ENCODE measurements around the gene KRT34.
"Not testable (repeated sequence)": the region's sequence is repeated elsewhere in the genome, so short reads cannot be mapped to it uniquely, and the experiment has no call there.

Gene KRT34

GRCh38 chr17:41402161-41402560 is 20.1 kb upstream of the KRT34 start:
- no peaks in the 10 kb centered on the region for H3K36me3 Mint-ChIP-seq (ENCODE audit: low read depth)
- peaks cover 4% of the 10 kb centered on the region for H3K27me3 Mint-ChIP-seq (ENCODE audit: low read depth, poor library complexity)
- no peak overlapping the region for H3K27ac Mint-ChIP-seq
- no peak overlapping the region for H3K4me3 Mint-ChIP-seq
- TF ChIP-seq CTCF (IDR thresholded peaks at IDR 0.05): no peak
- no peak for DNase-seq
- peaks cover 7% of the 10 kb centered on the region for H3K4me1 Mint-ChIP-seq
- H3K9me3 Mint-ChIP-seq: no peaks in the 10 kb centered on the region

DNA sequence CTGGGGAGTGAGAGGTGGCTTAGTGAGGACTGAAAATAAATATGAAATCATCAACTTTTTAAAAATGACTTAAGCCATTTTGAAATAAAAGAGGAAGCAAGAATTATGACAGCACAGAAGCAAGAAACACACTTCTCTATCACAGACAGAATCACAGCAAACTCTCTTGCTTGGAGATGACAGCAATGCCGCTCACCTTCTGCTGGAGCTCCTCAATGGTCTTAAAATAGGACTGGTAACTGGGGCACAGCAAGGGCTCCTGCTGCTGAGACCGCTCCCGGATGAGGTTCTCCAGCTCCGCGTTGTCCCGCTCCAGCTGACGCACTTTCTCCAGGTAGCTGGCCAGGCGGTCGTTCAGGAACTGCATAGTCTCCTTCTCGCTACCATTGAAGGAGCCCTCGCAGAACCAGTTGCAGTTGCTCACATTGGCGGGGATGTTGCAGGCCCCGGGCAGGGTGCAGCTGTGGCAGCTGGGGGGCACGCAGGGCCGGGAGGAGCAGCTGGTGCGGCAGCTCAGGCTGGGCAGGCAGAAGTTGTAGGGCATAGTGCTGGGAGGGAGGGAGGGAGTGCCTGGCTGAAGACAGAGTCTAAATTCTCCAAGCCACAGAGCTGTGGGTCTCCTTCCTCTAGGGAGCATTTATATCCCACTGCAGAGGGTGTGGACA is 15.0 kb upstream of the KRT34 start, which contains the start of gene KRT31:
Gene KRT31 (minus strand): TSS at position 613 of the 665 bp plus-strand sequence. CDS start 69 bp downstream, at position 544.
- no peak for TF ChIP-seq CTCF (IDR thresholded peaks at IDR 0.05)
- no peaks in the 10 kb centered on the region for H3K36me3 Mint-ChIP-seq (ENCODE audit: low read depth)
- H3K27ac Mint-ChIP-seq: no peak within 1 kb of the TSS
- peaks cover 1% of the 10 kb centered on the region for H3K4me1 Mint-ChIP-seq
- no peaks in the 10 kb centered on the region for H3K9me3 Mint-ChIP-seq
- DNase-seq: no peak
- peaks cover 8% of the 10 kb centered on the region for H3K27me3 Mint-ChIP-seq (ENCODE audit: low read depth, poor library complexity)
- no peak within 1 kb of the TSS for H3K4me3 Mint-ChIP-seq

GRCh38 chr17:41396340-41396739 is 14.2 kb upstream of the KRT34 start:
- Mint-ChIP-seq H3K9me3 (no peaks in the 10 kb centered on the region), H3K4me3 (no peak overlapping the region), H3K27ac (no peak overlapping the region), H3K4me1 (peaks cover 6% of the 10 kb centered on the region), H3K27me3 (ENCODE audit: low read depth, poor library complexity) (peaks cover 12% of the 10 kb centered on the region), H3K36me3 (ENCODE audit: low read depth) (no peaks in the 10 kb centered on the region)
- TF ChIP-seq CTCF (IDR thresholded peaks at IDR 0.05): no peak
- no peak for DNase-seq

DNA sequence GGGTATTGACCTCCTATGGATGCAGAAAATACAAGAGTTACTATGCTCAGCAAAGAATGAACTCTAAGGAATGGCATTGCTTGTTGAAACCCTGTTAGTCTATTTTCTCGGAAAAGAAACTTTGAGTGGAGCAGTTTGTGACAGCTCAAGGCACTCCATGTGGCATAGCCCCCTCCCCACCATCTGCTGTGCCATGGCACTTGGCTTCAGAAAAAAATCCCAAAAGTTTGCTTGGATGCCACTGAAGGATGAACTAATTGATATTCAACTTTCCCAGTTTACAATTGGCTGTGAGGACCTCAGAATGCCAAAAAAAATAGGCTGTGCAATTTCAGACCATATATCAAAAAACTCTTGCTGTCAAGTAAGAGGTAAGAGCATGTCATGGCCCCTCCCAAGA is 13.5 kb upstream of the KRT34 start:
- Mint-ChIP-seq H3K4me3 (no peak overlapping the region), H3K27ac (no peak overlapping the region), H3K36me3 (ENCODE audit: low read depth) (no peaks in the 10 kb centered on the region), H3K4me1 (peaks cover 13% of the 10 kb centered on the region), H3K27me3 (ENCODE audit: low read depth, poor library complexity) (peaks cover 12% of the 10 kb centered on the region), H3K9me3 (no peaks in the 10 kb centered on the region)
- no peak for DNase-seq
- TF ChIP-seq CTCF (IDR thresholded peaks at IDR 0.05): no peak

DNA sequence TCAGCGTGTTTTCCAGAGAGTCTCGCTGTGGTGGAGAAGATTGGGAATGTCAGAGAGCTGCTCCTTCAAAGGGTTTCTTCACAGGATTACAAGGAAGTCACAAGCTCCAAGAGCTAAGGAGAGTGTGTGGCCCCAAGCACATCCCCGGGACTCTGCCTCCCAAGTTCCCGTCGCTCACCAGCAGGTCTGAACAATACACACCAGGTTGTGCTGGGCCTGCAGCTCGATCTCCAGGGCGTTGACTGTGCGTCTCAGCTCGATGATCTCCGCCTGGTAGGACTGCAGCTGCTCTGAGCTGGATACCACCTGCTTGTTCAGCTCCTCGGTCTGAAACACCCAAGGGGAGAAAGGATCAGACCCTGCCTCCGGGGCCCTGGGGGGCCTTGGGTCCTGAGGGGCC is 12.9 kb upstream of the KRT34 start:
- H3K27me3 Mint-ChIP-seq (ENCODE audit: low read depth, poor library complexity): peaks cover 13% of the 10 kb centered on the region
- H3K4me3 Mint-ChIP-seq; DNase-seq; H3K9me3 Mint-ChIP-seq; H3K27ac Mint-ChIP-seq; H3K36me3 Mint-ChIP-seq (ENCODE audit: low read depth): not testable (repeated sequence)
- H3K4me1 Mint-ChIP-seq: peaks cover 19% of the 10 kb centered on the region

GRCh38 chr17:41394254-41394996 is 12.3 kb upstream of the KRT34 start:
- Mint-ChIP-seq H3K36me3 (ENCODE audit: low read depth) (no peaks in the 10 kb centered on the region), H3K9me3 (no peaks in the 10 kb centered on the region), H3K27me3 (ENCODE audit: low read depth, poor library complexity) (peaks cover 16% of the 10 kb centered on the region), H3K27ac (no peak overlapping the region), H3K4me3 (no peak overlapping the region), H3K4me1 (peaks cover 25% of the 10 kb centered on the region)
- TF ChIP-seq CTCF (IDR thresholded peaks at IDR 0.05): no peak
- no peak for DNase-seq
